Neural progenitor cell (in vitro differentiated cells): ENCODE measurements around the gene PPP1R15B.

Experiments used
- CTCF ChIP-seq: fragments of 200-600 bp; sonication (generic); IDR thresholded peaks from 2 replicates; pipeline ENCODE4 v1.5.1; 2017; ENCODE audit warnings: antibody characterized with exemption, mild to moderate bottlenecking
- EZH2 ChIP-seq: fragments of 200-600 bp; sonication (generic); IDR thresholded peaks from 2 replicates; pipeline ENCODE4 v1.6.1; 2017; ENCODE audit warnings: antibody characterized with exemption, mild to moderate bottlenecking, moderate library complexity

- no peak for TF ChIP-seq CTCF
- TF ChIP-seq EZH2, result no peak
Measured at GRCh38 chr1:204354579-204354978, 57.0 kb downstream of the PPP1R15B start.
